TTC549 (cell line): Measurements from ENCODE around the gene ZNF689.
"Not testable (repeated sequence)": the region's sequence is repeated elsewhere in the genome, so short reads cannot be mapped to it uniquely, and the experiment has no call there.

ENCODE experiments used
- FAIRE-seq: peaks from 2 replicates; lab custom pipeline; 2012; peaks lifted over from hg19 to GRCh38; lab: Jason Lieb, UNC

Gene ZNF689

DNA sequence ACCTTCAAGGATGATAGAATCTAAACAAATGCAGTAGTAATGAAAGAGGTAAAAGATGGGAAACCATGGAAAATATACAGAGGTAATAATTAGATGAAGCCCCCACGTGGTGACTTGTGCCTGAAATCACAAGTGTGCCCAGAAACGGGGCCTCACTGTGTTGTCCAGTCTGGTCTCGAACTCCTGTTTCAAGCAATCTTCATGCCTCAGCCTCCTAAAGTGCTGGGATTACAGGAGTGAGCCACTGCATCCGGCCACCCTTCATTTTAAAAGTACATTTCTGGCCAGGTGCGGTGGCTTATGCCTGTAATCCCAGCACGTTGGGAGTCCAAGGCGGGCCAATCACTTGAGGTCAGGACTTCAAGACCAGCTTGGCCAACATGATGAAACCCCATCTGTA lies 26.4 kb upstream of the ZNF689 start:
- no peak for FAIRE-seq

- FAIRE-seq, result no peak
These were observed 23.3 kb upstream of the ZNF689 start for GRCh38 chr16:30633526-30633925.

GRCh38 chr16:30632454-30632853 lies 22.3 kb upstream of the ZNF689 start:
- not testable (repeated sequence) for FAIRE-seq

- FAIRE-seq, result no peak
These were observed 18.7 kb upstream of the ZNF689 start for GRCh38 chr16:30628628-30629540.

GRCh38 chr16:30626236-30626635 lies 16.0 kb upstream of the ZNF689 start:
- FAIRE-seq, result no peak

DNA sequence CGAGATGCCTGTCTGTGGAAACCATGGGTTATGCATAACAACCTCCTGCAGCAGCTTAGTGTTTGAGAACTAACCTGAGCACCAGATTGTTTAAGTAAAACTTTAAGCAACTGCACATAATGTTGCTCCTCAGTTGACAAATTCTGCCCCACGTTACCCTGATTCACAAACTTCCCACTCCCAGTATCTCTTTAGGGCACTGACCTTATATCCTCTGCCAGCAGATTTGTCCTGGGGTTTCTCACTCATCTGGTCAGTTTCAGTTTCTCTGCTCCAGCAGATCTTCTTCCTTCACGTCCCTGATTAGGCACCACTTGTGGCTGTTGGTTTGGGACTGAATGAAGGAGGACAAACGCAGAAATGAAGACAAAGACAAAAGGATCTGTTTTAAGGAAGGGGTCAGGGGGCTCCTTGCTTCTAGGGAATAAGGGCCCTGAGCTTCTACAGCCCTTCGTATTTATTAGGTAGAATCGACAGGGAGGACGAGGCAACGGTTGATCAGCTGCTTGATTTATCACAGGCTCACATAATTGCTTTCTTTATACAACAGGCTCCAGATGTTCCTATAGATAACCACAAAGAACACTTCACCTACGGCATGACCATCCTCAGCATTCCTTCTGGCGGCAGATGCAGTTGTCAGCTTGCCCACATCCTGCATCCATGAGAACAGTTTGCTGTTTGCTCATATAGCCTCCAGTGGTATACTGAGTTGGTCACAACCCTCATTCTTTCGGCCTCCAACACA lies 13.5 kb upstream of the ZNF689 start:
- no peak for FAIRE-seq

DNA sequence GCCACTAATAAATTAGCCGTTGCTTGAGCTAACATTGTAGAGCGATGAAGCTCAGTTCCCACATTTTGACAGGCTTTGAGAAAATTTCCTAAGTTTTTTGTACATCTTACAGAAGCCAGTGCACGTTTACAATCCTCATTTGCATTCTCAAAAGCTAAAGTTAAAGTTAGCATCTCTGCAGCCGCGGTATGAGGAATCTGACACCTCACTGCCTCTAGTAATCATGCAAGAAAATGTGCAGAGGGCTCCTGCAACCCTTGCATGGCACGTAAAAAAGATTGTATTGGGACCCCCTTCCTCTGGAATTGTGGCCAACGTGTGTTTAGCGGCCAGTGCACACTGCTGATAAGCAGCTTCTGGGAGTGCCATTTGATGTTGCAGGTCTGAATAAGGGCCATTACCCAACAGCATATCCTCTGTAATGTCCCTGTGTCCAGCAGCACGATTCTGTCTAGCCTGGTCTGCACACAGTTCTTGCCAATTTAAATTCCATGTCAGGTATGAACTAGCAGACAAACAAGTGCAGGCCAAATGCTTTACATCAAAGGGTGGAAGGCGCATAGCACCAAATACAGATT lies 12.4 kb upstream of the ZNF689 start:
- no peak for FAIRE-seq

DNA sequence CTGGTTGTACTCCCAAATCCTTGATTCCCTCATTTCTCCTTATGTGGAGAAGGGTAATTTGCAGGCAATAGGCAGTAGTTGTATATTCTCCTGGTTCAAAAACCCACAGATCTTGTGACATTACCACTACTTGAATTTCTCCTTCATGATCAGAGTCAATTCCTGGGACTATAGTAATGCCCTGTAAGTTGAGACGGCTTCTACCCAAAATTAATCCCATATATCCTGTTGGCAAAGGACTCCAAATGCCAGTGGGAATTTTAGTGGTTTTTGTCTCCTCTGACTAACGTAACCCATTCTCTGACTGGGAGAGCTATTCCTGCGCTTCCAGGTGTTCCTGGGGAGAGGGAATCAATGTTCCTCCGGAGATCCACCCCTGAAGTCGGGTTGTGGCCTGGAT lies 11.6 kb upstream of the ZNF689 start:
- no peak for FAIRE-seq

DNA sequence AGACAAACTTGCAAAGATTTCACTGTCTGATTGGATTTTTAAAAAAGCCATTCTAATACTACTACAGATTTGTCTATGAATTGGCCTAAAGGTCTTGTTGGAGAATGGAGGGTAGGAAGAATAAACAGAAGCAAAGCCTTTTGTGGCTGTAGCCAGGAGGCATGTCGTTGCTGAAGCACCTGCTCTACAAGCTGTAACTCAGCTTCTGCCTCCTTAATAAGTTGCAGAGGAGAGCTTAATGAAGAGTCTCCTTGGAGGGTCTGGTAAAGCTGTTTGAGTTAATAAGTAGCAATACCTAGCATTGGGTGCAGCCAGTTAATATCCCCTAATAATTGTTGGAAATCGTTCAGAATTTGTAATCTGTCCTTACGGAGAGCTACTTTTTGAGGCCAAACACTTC lies 10.0 kb upstream of the ZNF689 start:
- no peak for FAIRE-seq

DNA sequence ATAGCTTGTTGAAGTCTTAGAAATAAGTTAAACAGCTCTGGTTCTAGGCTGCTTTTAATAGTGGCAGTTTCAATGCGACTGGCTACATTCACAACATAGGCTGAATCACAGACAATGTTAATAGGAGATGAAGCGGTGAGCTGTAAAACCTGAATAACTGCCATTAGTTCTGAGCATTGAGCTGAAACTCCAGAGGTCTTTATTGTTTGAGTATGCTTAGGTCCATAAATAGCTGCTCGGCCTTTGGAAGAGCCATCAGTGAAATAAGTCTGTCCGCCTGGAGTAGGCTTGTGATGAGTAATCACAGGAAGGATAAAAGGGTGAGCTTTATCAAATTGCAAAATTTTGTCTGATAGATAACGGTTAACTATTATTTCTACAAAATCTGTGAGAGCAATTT lies 9.4 kb upstream of the ZNF689 start:
- FAIRE-seq, result no peak

DNA sequence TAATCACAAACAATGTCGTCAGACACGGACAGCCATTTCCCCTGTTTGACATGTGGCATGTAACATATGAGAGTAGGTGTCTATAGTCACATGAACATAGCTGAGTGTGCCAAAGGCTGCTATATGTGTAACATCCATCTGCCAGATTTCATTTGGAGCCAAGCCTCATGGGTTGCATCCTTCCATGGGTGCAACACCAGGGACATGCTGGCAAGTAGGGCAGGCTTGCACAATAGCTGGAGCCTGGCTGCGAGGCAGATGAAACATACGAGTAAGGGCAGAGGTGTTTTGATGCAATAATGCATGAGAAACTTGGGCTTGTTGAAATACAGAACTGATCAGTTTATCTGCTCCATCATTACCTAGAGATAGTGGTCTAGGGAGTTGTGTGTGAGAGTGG lies 9.0 kb upstream of the ZNF689 start:
- no peak for FAIRE-seq

DNA sequence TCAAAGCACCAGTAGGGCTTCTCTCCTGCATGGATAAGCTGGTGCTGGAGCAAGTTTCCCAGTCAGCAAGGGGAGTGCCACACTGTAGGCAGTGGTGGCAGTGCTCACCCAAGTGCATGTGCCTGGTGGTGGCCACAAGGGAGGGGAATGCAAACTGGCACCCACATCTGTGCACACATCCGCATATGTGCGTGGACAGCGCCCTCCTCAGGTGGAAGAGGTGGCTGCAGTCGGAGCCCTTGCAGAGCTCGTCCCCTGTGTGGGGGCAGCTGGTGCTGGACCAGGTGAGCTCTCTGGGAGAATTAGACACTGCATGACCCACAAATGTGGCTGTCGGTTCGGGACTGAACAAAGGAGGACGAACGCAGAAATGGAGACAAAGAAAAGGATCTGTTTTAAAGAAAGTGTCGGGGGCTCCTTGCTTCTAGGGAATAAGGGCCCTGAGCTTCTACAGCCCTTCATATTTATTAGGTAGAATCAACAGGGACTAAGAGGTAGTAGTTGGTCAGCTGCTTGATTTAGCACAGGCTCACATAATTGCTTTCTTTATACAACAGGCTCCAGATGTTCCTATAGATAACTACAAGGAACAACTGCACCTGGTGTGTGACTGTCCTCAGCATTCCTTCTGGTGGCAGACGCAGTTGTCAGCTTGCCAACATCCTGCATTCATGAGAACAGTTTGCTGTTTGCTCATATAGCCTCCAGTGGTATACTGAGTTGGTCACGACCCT lies 5.3 kb upstream of the ZNF689 start:
- no peak for FAIRE-seq

- no peak for FAIRE-seq
These were observed 925 bp downstream of the ZNF689 start for GRCh38 chr16:30609002-30609925.

- no peak for FAIRE-seq
These were observed 4.2 kb downstream of the ZNF689 start for GRCh38 chr16:30606004-30606403.

DNA sequence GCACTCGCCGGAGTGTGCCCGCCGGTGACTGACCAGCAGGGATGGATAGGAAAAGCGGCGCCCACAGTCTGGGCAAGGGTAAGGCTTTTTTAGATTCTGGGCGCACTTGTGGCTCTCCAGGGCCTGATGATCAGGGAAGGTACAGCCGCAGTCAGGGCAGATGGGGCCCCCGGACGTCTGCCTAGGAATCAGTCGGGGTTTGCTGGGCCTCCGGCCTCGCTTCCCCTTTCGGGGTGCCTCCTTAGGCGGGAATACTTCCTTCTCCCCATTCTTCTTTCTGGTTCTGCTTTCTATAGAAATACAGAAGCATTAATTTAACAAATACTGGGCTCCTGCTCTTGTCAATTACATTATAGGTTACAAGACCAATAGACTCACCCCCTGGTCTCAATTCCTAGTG lies 5.0 kb downstream of the ZNF689 start:
- no peak for FAIRE-seq

DNA sequence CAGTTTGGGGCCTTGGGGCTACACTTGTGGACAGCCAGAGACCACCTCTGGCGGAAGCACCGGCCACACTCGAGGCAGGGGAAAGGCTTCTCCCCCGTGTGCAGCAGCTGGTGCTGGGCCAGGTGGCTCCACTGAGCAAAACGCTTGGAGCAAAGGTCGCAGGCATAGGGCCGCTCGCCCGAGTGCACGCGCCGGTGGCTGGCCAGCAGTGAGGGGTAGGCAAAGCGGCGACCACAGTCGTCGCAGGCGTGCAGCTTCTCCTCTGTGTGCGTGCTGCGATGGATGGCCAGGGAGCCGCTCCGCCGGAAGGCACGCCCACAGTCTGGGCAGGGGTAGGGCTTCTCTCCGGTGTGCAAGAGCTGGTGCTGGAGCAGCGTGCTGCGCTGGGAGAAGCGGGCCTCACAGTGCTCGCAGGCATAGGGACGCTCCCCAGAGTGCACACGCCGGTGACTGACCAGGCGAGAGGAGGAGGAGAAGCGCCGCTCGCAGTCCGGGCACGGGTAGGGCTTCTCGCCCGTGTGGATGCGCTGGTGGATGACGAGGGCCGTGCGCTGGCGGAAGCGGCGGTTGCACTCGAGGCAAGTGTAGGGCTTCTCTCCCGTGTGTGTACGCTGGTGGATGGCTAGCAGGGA lies 5.8 kb downstream of the ZNF689 start:
- FAIRE-seq, result no peak

GRCh38 chr16:30603945-30604315 lies 6.3 kb downstream of the ZNF689 start:
- FAIRE-seq, result no peak

GRCh38 chr16:30602616-30603277 lies 7.4 kb downstream of the ZNF689 start:
- no peak for FAIRE-seq

DNA sequence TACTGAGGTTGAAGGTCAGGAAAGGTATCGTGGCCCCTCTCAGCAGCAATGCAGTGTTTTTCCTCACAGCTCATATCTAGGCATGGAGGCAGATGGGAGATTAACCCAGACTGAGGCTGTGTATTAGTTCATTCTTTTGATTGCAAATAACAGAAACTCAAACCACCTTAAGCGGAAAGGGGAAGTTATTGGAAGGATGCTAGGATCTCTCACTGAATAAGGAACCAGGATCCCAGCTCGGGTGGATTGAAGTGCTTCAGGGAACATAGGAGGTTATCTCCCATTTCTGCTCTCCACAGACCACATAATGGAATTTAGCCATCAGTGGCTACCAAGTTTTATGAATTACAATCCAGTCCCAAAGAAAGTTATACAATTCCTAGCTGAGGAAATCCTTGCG lies 8.2 kb downstream of the ZNF689 start:
- no peak for FAIRE-seq

DNA sequence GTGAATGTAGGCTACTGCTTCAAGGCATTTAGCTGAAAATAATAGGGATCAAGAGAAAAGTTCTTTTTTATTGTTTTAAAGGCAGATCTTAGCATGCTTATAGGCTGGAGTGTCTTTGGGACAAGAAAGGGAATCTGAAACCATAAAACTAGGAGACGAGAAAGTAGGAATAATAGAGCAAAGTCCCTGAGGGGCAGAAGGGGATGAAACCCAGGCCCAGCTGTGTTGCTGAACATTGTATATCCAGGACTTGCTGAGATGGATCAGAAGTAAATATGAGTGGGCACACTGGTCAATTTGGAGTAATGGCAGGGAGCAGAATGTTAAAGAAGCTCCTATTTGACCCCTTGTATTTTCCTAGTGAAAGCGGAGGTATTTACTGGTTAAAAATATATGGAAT lies 9.3 kb downstream of the ZNF689 start:
- FAIRE-seq, result no peak
